Lung (tissue), 12 donors: ENCODE results near the gene POLR1D. TPM values are rescaled to one million over a fixed set of nuclear protein-coding genes. Genes with fewer than 3 reads are reported as not detected.

Source experiments
- ATAC-seq: fragments of 200-7000 bp; cut with Tn5 transposase; one replicate; pipeline ENCODE4 v1.9.1; 2020; ENCODE audit warnings: moderate number of reproducible peaks; ENCODE audit not compliant: insufficient read depth, low FRiP score
- DNase-seq, 3 donors: peaks; one replicate each; pipeline ENCODE4 v3.0.0-alpha.2; 2013 to 2017
- H3K27ac ChIP-seq, 2 donors: one replicate each; pipeline ENCODE4 v1.5.1; 2013; ENCODE audit warnings: mild to moderate bottlenecking in 2 of 2, moderate library complexity in 2 of 2, control low read depth in 1 of 2, inconsistent platforms in 1 of 2, low read depth in 1 of 2, low read length in 1 of 2
- H3K27me3 ChIP-seq, 3 donors: one replicate each; pipeline ENCODE4 v1.5.1; 2013; ENCODE audit warnings: low read length in 2 of 3; ENCODE audit not compliant: control insufficient read depth in 3 of 3, insufficient read depth in 3 of 3
- H3K36me3 ChIP-seq, 4 donors: one replicate each; pipeline ENCODE4 v1.5.1; 2013; ENCODE audit warnings: low read length in 4 of 4, mild to moderate bottlenecking in 1 of 4, moderate library complexity in 1 of 4; ENCODE audit not compliant: control insufficient read depth in 4 of 4, insufficient read depth in 4 of 4
- H3K4me1 ChIP-seq, 5 donors: one replicate each; pipeline ENCODE4 v1.5.1; 2013; ENCODE audit warnings: low read length in 5 of 5, mild to moderate bottlenecking in 2 of 5, moderate library complexity in 1 of 5; ENCODE audit not compliant: control insufficient read depth in 5 of 5, insufficient read depth in 5 of 5
- H3K4me3 ChIP-seq: one replicate; pipeline ENCODE4 v1.5.1; 2013; ENCODE audit warnings: mild to moderate bottlenecking, control low read depth, moderate library complexity
- H3K9ac ChIP-seq, 2 donors: one replicate each; pipeline ENCODE4 v1.5.1; 2013; ENCODE audit warnings: low read length in 2 of 2, control low read depth in 1 of 2; ENCODE audit not compliant: insufficient read depth in 1 of 2
- H3K9me3 ChIP-seq, 4 donors: one replicate each; pipeline ENCODE4 v1.5.1; 2013; ENCODE audit warnings: low read length in 3 of 4, mild to moderate bottlenecking in 1 of 4, moderate library complexity in 1 of 4; ENCODE audit not compliant: control insufficient read depth in 4 of 4, insufficient read depth in 3 of 4
- WGBS, 2 donors: extraction: QIAGEN DNeasy Blood & Tissue Kit; methylation state at CpG; one replicate each; pipeline ENCODE4 v1.1.7; 2013; 5-methylcytosine and 5-hydroxymethylcytosine counted together
- polyA plus RNA-seq, 2 donors: library from polyadenylated mRNA; stranded (reverse); fragments of 200-250 nt; gene quantifications; one replicate each; pipeline ENCODE4 v1.2.1, GENCODE V29; 2013
- total RNA-seq, 2 donors: library from RNA; depleted of rRNA in 1 of 2; stranded (reverse); fragments of >200 nt in 1 of 2; gene quantifications; one replicate each; pipeline ENCODE4 v1.2.1, GENCODE V29; 2014 to 2021
- TF ChIP-seq, protein P1 (sequence below): IDR thresholded peaks from 2 replicates; pipeline ENCODE4 v1.5.1; 2012; ENCODE audit warnings: mild to moderate bottlenecking; ENCODE audit errors: control extremely low read depth, extremely low read depth
- donor health status: control.
- donor health status: control.
- donor health status: Bipolar disorder and iron deficiency.
- donor health status: healthy.
- donor health status: DM: yes; HTN: yes; CAD: no.

The POLR1D gene
- total and polyA plus RNA-seq, 4 donors: 93.8 to 132 (median 104) TPM

DNA sequence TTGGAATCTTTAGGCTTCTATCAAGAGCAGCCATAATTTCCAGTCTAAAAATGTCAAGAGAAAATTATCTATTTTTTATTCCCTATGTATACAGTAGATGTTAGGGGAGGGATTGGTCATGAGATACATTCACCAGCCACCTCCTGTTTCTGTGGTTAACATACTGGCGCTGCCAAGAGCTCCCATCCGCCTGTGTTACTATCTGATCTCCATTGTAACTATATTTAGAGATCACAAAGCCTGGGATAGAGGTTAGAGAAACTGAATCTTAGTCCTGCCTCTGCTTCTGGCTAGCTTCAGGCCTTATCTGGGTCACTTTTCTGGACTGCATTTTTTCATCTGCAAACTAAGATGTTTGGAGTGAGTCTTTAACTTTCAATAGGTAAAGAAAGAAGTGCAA lies 46.3 kb downstream of the POLR1D start:
- no peak for ATAC-seq
- TF ChIP-seq, protein P1, sequence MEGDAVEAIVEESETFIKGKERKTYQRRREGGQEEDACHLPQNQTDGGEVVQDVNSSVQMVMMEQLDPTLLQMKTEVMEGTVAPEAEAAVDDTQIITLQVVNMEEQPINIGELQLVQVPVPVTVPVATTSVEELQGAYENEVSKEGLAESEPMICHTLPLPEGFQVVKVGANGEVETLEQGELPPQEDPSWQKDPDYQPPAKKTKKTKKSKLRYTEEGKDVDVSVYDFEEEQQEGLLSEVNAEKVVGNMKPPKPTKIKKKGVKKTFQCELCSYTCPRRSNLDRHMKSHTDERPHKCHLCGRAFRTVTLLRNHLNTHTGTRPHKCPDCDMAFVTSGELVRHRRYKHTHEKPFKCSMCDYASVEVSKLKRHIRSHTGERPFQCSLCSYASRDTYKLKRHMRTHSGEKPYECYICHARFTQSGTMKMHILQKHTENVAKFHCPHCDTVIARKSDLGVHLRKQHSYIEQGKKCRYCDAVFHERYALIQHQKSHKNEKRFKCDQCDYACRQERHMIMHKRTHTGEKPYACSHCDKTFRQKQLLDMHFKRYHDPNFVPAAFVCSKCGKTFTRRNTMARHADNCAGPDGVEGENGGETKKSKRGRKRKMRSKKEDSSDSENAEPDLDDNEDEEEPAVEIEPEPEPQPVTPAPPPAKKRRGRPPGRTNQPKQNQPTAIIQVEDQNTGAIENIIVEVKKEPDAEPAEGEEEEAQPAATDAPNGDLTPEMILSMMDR: no peak
- H3K27ac ChIP-seq: no peak overlapping the region
- 41 to 68% methylated on average over 2 of the region's 2 CpGs for WGBS, 2 donors
- H3K9ac ChIP-seq: no peak overlapping the region
- DNase-seq: no peak
- no peak overlapping the region for H3K4me3 ChIP-seq
- H3K36me3 ChIP-seq: peaks cover 0 to 5% (median 2%) of the 10 kb centered on the region in 4 donors
- H3K4me1 ChIP-seq: peaks cover 0 to 11% (median 0%) of the 10 kb centered on the region in 5 donors
- no peaks in the 10 kb centered on the region for H3K27me3 ChIP-seq
- no peaks in the 10 kb centered on the region for H3K9me3 ChIP-seq

DNA sequence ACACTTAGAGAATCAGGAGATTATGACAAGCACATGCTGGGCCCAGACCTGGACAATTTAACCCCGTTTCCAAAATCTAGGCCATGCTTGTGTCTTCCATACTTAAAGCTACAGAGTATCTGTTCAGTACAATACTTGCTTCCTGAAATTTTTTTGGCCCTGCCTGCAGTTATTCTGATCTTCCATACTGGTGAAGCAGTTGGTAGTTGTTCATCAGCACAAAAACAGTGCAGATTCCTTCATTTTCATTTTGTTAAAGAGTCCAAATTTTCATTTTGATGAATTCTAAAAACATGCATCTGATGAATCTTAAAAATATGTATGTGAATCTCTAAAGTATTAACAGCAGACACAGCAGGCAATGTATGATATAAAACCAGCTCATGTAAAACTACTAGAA lies 49.2 kb downstream of the POLR1D start:
- 81 to 87% methylated on average over 1 of the region's 1 CpG for WGBS, 2 donors
- ATAC-seq: no peak
- no peak overlapping the region for H3K4me3 ChIP-seq

DNA sequence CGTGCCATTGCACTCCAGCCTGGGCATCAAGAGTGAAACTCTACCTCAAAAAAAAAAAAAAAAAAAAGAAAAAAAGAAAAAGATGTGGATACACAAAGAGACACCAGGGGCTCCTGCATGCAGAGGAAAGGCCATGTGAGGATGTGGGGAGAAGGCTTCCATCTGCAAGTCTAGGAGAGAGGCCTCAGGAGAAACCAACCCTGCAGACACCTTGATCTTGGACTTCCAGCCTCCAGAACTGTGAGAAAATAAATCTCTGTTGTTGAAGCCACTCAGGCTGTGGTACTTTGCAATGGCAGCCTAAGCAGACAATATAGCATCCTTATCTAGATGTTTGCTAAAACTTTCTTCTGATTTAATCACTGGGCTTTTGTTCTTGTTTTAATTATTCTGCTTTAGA lies 50.3 kb downstream of the POLR1D start:
- no peak overlapping the region for H3K9ac ChIP-seq
- ATAC-seq: no peak
- no peaks in the 10 kb centered on the region for H3K36me3 ChIP-seq
- H3K4me1 ChIP-seq: peaks cover 0 to 5% (median 0%) of the 10 kb centered on the region in 5 donors
- H3K27ac ChIP-seq: no peak overlapping the region
- H3K27me3 ChIP-seq: no peaks in the 10 kb centered on the region
- H3K9me3 ChIP-seq: peaks cover 0 to 3% (median 0%) of the 10 kb centered on the region in 4 donors
- DNase-seq: no peak
- 92 to 100% methylated on average over 1 of the region's 1 CpG for WGBS, 2 donors
- TF ChIP-seq, protein P1: no peak
- no peak overlapping the region for H3K4me3 ChIP-seq

More for the DNA sequence above, 49.2 kb downstream of the POLR1D start:
- peaks cover 0 to 2% (median under 1%) of the 10 kb centered on the region in 4 donors for H3K36me3 ChIP-seq
- DNase-seq: no peak
- no peak overlapping the region for H3K27ac ChIP-seq
- H3K27me3 ChIP-seq: no peaks in the 10 kb centered on the region
- TF ChIP-seq, protein P1: no peak
- peaks cover 0 to 5% (median 0%) of the 10 kb centered on the region in 5 donors for H3K4me1 ChIP-seq
- peaks cover 0 to 3% (median 0%) of the 10 kb centered on the region in 4 donors for H3K9me3 ChIP-seq
- no peak overlapping the region for H3K9ac ChIP-seq

Other genes starting within 250 kb of the POLR1D start
- gene GTF3A, start 197.3 kb upstream of the POLR1D start, total RNA-seq: 10 to 100 TPM; 38.2 to 97.4 TPM
- 100 to 1,000 TPM; 125 to 241 TPM for gene GTF3A, start 197.3 kb upstream of the POLR1D start, polyA plus RNA-seq
- gene MTIF3, start 171.3 kb upstream of the POLR1D start, total RNA-seq: 10 to 100 TPM; 26.9 to 45.4 TPM
- 10 to 100 TPM; 47.7 to 64.7 TPM for gene MTIF3, start 171.3 kb upstream of the POLR1D start, polyA plus RNA-seq
- 10 to 100 TPM; 30.3 to 49.2 TPM for gene LNX2, start 1.4 kb upstream of the POLR1D start, total RNA-seq
- 10 to 100 TPM; 12.6 to 14.3 TPM for gene LNX2, start 1.4 kb upstream of the POLR1D start, polyA plus RNA-seq
- not detected for gene GSX1, start 170.6 kb downstream of the POLR1D start, total RNA-seq
- gene GSX1, start 170.6 kb downstream of the POLR1D start, polyA plus RNA-seq: not detected